HG03060 (cell line): Measurements from ENCODE around the gene ACSL4.
"Not testable (repeated sequence)": the region's sequence is repeated elsewhere in the genome, so short reads cannot be mapped to it uniquely, and the experiment has no call there.

Experiments
- ATAC-seq: cut with Tn5 transposase; IDR thresholded peaks from one replicate; pipeline ENCODE4 v1.9.1; 2021; ENCODE audit warnings: low read depth, moderate number of reproducible peaks; ENCODE audit not compliant: unreplicated experiment

The ACSL4 gene

DNA sequence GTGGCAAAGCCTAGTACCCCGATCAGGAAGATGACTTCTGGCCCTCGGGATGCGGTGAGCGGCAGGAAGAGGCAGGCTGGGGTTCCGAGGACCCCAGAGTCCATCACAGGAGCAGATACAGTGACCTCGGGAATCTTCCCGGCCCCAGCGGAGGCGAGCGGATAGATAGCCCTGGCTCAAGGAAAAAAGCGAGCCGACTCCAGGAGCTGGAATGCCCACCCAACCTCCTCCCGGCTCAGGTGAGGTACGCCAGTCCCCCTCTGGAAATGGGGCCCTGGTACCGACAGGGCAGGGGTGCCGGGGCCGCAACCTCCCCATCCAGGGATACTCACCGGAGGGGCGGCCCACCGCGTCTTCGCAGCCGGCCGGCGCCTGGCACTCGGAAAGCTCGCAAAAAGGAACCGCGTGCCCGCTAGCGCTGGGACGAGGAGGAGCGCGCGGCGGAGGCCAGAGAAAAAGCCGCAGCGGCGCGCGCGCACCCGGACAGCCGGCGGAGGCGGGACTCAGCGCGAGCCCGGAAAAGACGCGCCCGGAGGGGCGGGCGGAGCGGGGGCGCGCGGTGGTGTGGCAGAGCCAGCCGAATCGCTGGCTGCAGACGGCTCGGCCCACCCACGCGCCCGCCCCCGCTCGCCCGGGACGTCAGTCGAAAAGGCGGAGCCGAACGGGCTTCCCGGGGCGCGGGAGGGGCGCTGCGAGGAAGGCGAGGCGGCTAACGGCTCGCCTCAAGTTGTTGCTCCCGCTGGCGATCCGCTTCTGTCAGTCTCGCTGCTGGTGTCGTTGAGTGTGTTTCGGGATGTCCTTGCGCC, at the start of gene ACSL4:
TSS of gene ACSL4 (minus strand) at position 451 of the 806 bp plus-strand sequence. CDS start 49,894 bp downstream, outside the sequence.
- ATAC-seq = no peak

DNA sequence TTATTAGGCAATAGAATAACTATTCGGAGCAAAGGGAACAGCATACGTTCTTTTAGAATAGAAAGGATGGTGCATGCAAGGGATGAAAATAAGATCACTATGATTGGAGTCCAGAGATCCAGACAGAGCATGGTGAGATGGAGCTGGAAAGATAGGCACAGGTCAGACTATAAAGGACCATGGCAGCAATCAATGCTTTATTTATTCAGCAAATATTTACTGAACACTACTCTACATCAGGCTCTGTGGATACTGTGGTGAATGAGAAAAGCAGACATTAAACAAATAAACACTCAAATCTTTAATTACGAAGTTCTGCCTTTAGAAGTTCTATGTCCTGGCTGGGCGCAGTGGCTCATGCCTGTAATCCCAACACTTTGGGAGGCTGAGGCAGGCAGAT, 44.7 kb upstream of the ACSL4 start:
- ATAC-seq = no peak

DNA sequence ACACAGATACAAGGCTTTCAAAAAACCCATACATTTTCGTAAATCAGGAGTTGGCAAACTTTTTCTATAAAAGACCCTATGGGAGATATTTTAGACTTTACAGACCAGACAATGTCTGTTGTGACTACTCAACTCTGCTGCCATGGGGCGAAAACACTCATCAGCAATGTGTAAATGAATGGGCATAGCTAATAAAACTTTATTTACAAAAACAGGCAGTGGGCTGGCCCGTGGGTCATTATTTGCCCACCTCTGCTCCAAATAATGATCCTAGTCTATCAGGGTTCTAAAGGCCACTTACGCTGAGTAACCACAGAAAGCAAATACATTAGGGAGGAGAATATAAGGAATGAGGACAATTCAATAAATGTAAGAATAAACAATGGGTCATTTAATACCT, 43.9 kb upstream of the ACSL4 start:
- no peak for ATAC-seq

DNA sequence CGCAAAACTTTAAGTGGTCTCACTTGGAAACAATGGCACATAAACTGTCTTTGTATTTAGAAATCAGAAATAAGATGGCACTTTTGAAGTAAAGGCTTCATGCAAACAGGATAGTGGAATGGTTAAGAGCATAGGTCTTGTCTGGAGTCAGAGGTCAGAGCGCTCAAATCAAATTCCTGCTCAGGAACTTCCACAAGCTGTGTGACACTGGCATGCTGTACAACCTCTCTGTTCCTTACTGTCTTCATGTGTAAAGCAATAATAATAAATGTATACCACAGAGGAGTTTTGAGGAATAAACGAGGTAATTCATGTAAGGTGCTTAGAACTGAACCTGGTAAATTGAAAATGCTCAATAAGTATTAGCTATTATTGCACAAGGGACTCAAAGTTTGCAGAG, 43.4 kb upstream of the ACSL4 start:
- ATAC-seq = no peak

DNA sequence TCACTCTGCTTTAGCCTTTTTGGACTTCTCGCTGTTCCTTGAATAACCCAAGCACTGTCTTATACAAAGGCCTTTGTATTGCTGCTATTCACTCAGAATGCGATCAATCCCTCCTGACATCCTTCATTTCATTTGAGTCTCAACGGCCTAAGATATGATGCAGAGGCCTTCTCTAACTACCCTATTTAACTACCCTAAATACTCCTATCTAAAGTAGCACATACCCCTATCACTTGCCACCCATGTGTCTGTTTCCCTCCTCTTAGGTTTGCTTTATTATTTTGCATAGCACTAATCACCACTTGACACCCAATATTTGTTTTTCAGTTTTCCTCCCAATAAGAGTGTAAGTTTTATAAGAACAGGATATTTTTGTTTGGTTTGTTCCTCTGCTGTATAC, 42.3 kb upstream of the ACSL4 start:
- ATAC-seq = no peak

DNA sequence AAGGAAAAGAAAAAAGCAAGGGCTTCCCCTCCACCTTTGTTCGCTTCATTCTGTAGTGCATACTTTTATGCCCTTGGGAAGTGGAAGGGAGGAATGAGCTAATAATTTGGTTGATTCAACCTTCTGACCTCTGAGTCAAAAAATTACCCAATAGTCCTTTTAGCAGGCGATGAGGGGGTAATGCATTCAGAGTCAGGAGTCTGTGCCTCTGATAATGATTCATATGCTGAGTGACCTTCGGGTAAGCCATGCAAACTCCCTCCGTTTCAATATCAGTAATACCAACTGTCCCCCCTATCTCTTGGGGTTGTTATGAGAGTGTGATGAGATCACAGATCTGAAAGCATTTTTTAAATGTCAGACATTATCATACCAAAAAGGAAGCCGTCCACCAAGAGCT, 41.6 kb upstream of the ACSL4 start:
- peak; percentile 94 for ATAC-seq

DNA sequence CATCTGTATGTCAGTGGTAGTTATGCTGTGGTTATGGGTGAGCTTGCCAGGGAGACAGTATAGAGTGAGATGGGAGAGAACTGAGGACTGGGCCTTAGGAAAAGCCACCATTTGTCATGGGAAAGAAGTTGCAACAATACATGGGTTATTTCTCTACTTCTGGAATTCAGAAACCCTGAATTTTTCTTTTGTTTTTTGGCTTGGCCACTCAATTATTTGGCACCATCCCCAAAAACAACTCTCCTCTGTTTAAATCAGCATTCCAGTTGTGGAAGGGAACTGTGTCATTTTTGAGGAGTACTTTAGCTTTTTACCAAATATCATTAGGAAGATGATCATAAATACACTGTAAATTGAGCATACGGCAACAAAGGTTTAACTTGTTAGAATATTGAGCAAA, 41.1 kb upstream of the ACSL4 start:
- no peak for ATAC-seq

DNA sequence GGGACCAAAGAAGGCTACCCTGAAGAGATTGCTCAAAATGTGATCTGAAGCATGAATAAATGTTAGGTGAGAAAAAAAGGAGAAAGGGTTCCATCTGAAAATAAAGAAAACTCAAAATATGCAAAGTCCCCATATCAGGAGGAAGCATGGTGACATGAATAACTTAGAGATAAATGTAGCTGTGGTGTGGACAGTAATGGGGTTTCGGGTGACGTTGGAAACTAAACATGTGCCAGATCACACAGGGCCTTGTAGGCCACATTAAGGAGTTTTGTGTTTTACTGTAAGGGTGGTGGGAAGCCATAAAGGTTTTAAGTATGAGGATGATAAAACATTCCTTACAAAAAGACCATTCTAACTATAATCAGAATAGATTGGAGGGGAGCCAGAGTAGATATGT, 40.3 kb upstream of the ACSL4 start:
- ATAC-seq = no peak

DNA sequence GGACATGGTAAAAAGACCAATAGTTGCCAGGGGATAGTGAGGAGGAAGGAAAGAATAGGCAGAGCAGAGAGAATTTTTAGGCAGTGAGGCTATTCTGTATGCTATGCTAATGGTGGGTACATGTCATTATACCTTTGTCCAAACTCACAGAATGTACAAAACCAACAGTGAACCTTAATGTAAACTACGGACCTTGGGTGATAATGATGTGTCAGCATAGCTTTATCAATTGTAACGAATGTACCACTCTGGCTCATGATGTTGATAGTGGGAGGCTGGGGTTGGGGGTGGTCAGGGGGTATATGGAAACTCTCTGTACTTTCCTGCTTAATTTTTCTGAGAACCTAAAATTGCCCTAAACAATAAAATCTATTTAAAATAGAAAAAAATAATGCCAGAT, 37.7 kb upstream of the ACSL4 start:
- ATAC-seq = no peak

DNA sequence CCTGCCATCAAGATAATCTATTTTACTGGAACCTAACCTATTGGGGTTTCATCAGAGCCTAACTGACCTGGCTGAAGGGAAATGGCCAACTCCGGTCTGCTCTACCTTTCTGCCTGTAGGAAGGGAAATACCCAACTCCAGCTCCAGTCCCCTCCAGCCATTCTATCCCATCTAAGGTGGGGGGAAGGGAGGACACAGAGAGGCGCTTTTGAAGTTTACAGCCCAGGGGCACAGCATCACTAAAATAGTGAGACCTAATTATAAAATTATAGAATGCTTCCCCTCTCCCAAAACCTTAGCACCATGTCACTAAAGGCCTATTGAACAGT, 27.8 kb upstream of the ACSL4 start:
- ATAC-seq = no peak

DNA sequence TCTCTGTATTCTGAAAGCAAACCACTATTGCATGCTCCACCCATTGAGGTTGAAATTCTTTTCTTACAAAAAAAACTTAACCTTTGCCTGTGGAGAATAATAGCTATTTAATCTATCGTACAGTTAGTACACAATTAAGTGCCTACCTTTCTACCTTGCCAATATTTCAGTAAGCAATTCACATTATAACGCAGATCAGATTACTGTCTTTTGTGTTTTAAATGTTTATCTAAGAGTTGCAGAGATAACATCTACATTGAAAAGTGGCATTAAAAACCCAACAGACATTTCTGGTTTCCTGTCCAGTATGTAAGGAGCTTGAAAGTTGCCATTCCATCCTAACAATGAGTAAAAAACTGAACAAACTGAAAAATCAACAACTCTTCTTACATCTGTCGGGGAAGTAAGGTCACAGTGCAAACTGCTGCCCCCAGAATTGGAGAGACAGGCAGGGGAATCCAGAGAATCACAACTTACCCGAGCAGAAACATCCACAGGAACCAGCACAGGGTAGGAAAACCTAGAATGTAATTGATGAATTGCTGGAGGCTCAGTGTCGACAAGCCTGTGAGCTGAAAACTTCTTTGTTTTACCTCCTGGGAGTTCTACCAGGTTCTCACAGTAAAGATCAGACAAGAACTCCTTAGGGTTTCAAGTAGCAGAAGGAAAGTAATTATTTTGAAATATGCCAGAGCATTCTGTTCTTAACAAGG, 27.3 kb upstream of the ACSL4 start:
- no peak for ATAC-seq

DNA sequence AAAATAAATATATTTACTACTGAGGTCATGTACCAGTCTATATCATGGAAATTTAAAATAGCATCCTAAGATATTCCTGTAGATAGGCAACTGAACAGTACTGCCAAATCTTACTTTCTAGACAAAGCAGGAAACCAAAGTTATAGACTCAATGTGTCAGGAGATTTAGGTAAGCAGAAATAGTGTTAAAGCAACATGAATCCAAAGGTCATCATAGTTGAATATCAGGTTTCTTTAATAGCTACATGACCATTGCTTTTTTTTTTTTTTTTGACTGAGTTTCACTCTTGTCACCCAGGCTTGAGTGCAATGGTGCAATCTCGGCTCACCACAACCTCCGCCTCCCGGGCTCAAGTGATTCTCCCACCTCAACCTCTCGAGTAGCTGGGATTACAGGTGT, 20.2 kb upstream of the ACSL4 start:
- ATAC-seq = no peak

DNA sequence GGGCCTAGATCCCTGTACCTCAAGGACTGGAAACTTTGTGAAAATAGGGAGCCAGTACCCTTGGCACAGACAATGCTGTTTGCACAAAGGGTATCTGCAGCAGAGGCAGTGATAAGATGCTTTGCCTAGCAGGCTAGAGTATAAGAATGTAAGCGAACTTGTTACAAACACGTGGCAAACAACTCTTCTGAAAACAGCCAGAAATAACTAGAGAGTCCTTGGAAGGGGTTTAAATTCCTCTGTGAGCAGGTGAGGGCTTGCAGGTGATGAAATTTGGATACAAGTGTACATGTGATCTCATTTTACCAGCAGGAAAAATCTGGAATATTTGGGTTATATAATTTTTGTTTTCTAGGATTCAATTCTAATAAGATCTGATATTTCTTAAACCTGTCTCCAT, 18.6 kb upstream of the ACSL4 start:
- no peak for ATAC-seq

DNA sequence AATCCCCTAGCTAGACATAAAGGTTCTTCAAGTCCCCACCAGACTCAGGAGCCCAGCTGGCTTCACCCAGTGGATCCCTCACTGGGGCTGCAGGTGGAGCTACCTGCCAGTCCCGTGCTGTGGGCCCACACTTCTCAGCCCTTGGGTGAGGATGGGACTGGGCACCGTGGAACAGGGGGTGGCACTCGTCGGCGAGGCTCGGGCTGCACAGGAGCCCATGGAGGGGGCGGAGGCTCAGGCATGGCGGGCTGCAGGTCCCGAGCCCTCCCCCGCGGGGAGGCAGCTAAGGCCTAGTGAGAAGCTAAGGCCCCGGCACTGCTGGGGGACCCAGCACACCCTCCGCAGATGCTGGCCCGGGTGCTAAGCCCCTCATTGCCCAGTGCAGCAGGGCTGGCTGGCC, 16.1 kb upstream of the ACSL4 start:
- no peak for ATAC-seq

DNA sequence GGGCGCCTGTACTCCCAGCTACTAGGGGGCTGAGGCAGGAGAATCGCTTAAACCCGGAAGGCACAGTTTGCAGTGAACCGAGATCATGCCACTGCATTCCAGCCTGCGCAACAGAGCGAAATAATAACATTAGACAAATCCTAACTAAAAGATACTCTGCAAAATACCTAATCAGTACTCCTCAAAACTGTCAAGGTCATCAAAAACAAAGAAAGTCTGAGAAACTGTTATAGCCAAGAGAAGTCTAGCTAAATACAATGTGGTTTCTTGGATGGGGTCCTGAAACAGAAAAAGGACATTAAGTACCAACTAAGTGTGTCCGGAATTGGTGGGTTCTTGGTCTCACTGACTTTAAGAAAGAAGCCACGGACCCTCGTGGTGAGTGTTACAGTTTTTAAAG, 14.6 kb upstream of the ACSL4 start:
- ATAC-seq = no peak

DNA sequence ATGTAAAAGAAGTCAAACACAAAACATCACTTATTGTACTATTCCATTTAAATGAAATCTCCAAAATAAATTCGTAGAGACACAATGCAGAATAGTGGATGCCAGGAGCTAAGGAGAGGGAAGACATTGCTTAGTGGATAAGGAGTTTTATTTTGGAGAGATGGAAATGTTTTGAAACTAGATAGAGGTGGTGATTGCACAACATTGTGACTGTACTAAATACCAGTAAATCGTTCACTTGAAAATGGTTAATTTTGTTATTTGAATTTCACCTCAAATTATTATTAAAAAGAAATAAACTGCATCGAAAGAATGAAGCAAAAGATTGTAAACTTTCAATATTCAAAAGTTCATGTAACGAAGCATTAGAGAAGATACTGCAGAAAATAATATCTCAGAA, 9.7 kb upstream of the ACSL4 start:
- no peak for ATAC-seq

DNA sequence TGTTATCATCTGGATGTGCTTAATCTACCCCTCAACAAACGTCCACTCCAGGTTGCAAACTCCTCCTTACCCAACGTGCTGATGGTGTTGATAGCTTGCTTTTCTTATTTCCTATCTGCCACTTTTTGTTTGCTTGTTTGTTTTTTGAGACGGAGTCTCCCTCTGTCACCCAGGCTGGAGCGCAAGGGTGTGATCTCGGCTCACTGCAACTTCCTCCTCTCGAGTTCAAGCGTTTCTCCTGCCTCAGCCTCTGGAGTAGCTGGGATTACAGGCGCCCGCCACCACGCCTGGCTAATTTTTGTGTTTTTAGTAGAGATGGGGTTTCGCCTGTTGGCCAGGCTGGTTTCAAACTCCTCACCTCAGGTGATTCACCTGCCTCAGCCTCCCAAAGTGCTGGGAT, 7.8 kb upstream of the ACSL4 start:
- ATAC-seq = not testable (repeated sequence)

DNA sequence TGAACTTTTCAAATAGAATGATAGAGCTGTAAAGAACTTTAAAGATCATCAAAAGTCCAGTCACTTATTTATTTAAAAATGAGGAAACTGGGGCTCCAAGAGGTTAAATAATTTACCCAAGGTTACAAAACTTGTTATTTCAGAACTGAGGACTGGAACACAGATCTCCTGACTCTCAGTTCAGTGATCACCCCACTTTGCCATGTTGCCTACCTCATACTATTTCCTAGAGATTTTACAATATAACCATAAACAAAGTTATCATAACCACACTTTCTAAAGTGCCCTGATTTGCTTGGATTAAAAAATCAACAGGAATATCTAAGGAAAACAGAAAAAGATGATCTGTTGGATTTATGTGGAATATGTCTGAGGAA, 7.4 kb upstream of the ACSL4 start:
- no peak for ATAC-seq

DNA sequence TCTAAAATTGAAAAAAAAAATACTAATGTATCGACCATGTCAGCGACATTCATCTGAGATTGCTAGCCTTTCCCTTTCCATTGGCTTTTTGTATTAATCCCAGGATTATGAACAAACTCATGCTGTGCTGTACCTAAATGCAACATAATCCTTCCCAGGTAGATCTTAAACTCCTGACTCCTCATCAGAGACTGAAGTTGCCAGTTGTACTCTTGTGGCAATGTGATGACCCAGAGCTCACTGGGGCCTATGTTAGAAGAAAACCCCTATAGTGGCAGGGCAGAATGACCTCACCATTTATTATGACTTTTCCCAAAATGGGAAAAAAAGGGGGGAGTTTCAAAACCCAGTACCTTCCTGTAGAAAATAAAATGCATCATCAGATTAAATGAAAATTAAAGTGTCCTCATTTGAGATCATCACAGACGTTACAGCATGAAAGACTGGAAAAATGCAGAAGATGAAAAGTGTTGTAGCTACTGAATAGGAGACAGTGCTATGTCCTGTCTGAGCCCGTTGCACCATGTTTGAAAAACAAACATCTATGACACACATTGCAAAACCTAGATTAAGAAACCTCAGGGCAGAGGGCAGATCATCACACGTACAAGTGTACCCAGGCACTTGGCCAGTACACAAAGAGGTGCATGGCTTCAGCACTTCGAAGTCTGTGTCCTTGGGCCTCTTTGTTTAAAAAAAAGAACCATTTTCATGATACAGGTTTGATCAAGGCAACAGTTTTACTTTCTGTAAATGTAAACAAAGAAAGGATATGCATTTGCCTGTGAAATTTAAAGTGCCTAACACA, 6.8 kb upstream of the ACSL4 start:
- no peak for ATAC-seq

DNA sequence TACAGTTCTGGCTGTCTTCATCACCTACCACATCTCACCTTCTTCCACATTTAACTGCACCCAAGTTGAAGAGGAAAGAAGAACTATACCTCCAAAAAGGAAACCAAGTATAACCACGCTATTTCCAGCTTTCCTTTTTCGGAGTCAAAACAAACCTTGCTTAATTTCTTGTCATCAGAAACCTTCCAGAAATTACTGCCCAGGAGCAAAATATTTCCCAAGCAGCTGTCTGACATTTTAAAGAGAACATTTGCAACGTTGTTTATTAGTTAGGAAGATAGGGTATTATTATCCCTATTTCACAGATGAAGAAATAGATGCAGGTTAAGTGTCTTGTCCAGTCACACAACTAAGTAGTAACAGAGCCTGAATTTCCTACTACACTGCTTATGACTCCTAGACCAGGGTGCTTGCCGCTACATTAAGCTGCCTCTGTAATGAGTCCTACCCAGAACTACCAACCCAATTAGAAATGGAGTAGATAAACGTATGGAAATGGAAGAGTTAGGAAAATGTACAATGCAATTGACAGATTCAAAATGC, 2.2 kb upstream of the ACSL4 start:
- no peak for ATAC-seq

DNA sequence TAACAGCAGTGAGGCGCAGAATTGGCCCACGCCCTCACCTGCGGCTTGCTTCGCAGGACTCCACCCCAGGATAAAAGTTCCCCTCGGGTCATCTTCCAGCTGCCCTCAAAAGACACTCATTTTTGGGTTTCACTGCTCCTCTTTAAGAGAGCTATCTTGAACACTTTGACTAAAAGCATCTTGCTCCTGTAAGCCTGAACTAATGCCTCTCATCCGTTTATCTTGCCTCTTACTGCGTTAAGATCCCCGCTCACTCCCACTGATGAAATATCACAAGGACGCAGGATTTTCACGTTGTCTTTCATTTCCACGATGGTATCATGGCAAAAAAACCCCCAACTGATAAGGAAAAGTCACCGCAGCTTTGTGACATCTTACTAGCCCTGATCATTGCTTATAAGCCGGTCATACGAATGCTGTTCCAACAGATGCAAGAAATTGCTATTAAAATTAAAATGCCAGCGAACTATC, 591 bp upstream of the ACSL4 start:
- no peak for ATAC-seq
